GM08714 (cell line): ENCODE measurements around the gene PIK3R5.

ENCODE experiments used
- H3K4me3 ChIP-seq: fragments of 200-500 bp; sonication (Bioruptor generic); 2 replicates; pipeline ENCODE4 v1.5.1; 2014; ENCODE audit warnings: mild to moderate bottlenecking, low read length, inconsistent platforms
- ZNF274 ChIP-seq: IDR thresholded peaks from 2 replicates; pipeline ENCODE4 v1.6.1; 2012; ENCODE audit warnings: mild to moderate bottlenecking, low read depth, low read length

Gene PIK3R5

GRCh38 chr17:8953156-8953885, 12.2 kb downstream of the PIK3R5 start:
- no peak for TF ChIP-seq ZNF274
- H3K4me3 ChIP-seq = no peak overlapping the region

DNA sequence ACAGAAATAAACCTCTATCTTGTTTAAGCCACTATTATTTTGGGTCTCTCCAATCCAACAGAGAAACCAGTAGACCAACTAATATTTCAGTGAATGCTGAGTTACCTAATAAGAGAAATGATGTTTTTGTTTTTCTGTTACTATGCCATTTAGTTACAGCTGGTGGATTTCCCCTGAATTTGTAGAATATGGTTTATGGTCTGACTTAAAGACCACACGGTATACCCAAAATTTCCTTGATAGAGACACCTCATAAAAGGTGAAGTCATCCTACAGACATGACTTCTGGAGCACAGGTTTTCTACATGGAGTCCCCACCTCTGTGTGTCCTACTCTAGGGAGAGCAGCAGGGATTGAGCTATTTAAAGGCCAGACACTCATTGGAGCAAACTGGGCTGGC, 13.3 kb downstream of the PIK3R5 start:
- H3K4me3 ChIP-seq = no peak overlapping the region
- TF ChIP-seq ZNF274 = no peak

- TF ChIP-seq ZNF274 = no peak
- H3K4me3 ChIP-seq = no peak overlapping the region
Measured at GRCh38 chr17:8951206-8951605, 14.3 kb downstream of the PIK3R5 start.

- no peak overlapping the region; the same call in 1 of the 2 replicates for H3K4me3 ChIP-seq
- TF ChIP-seq ZNF274 = no peak
Measured at GRCh38 chr17:8949061-8949661, 16.3 kb downstream of the PIK3R5 start.

DNA sequence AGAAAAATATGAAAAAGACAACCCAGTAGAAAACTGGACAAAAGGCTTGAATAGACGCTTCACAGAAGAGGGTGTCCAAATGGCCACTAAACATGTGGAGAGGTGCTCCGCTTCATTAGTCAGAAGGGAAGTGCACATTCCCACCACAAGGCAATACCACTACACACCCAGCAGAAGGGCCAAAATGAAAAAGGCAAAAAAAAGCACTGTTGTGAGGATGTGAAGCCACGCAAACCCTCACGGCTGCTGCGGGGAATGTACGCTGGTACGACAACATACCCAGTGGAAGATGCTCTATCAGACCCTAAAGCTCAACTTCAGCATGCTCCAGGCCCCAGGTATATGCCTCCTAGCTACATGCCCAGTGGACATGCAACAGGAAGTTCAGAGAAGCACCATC, 17.0 kb downstream of the PIK3R5 start:
- H3K4me3 ChIP-seq = no peak overlapping the region
- TF ChIP-seq ZNF274 = no peak

DNA sequence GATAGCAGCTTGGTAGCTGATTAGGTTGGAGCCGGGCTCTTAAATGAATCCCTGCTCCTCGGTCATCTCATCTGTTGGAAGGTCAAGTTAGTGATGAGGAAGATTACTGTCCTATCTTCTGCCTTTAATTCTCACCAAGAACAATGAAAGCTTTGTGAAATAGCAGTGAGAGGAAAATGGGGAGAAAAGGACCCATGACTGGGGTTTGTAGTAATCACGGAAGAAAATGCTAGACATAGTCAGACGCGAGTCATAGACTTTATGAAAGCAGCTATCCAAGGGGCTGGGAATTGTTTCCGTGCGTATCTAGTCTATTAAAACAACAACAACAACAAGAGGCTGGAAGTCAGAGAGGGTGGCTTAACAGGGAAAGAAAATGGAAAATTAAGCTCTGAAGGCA, 18.3 kb downstream of the PIK3R5 start:
- H3K4me3 ChIP-seq = no peak overlapping the region
- TF ChIP-seq ZNF274 = no peak

DNA sequence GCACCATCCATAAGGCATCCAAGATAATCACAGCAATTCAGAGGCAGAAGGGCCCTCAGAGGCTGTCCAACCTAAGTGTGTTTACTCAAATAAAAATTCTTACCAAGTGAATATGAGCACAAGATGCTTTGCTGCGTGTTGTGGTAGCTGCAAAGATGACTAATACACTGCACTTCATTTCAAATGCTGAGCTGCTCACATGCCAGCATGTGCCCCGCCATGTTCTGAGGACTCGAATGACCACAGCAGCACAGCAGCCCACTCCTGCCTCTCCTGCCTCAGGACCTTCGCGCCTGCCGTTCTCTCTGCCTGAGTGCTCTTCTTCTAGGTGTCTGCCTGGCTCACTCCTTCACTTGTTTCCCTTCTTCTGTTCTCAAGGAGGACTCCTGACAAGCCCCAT, 19.0 kb downstream of the PIK3R5 start:
- TF ChIP-seq ZNF274 = no peak
- no peak overlapping the region for H3K4me3 ChIP-seq

GRCh38 chr17:8946071-8946470, 19.4 kb downstream of the PIK3R5 start:
- TF ChIP-seq ZNF274 = no peak
- no peak overlapping the region for H3K4me3 ChIP-seq

DNA sequence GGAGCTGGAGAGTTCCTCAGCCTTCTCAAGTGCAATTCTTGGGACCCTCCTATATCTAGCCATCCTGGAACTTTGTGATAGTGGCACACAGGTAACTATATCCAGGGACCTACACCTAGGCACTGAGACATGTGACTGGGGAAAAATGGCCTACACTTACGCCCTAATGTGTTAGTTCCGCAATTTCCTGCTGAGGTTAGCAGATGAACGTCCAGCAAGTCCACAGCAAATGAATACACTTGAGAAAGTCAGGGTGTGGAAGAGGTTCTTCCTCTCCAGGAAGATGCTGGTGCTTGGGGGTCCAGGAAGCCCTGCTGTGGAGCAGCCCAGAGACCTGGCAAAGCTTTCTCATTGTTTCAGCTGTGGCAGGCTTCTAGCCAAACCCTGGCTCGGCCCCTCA, 20.8 kb downstream of the PIK3R5 start:
- TF ChIP-seq ZNF274 = no peak
- no peak overlapping the region for H3K4me3 ChIP-seq

GRCh38 chr17:8944083-8944482, 21.4 kb downstream of the PIK3R5 start:
- H3K4me3 ChIP-seq = no peak overlapping the region
- TF ChIP-seq ZNF274 = no peak

GRCh38 chr17:8941980-8942622, 23.4 kb downstream of the PIK3R5 start:
- TF ChIP-seq ZNF274 = no peak
- H3K4me3 ChIP-seq = no peak overlapping the region

GRCh38 chr17:8941520-8941919, 24.0 kb downstream of the PIK3R5 start:
- H3K4me3 ChIP-seq = no peak overlapping the region; the same call in 1 of the 2 replicates

GRCh38 chr17:8940866-8941471, 24.5 kb downstream of the PIK3R5 start:
- peak overlapping the region; percentile 6; the same call in 1 of the 2 replicates for H3K4me3 ChIP-seq
- no peak for TF ChIP-seq ZNF274

More at GRCh38 chr17:8941520-8941919, 24.0 kb downstream of the PIK3R5 start:
- no peak for TF ChIP-seq ZNF274

DNA sequence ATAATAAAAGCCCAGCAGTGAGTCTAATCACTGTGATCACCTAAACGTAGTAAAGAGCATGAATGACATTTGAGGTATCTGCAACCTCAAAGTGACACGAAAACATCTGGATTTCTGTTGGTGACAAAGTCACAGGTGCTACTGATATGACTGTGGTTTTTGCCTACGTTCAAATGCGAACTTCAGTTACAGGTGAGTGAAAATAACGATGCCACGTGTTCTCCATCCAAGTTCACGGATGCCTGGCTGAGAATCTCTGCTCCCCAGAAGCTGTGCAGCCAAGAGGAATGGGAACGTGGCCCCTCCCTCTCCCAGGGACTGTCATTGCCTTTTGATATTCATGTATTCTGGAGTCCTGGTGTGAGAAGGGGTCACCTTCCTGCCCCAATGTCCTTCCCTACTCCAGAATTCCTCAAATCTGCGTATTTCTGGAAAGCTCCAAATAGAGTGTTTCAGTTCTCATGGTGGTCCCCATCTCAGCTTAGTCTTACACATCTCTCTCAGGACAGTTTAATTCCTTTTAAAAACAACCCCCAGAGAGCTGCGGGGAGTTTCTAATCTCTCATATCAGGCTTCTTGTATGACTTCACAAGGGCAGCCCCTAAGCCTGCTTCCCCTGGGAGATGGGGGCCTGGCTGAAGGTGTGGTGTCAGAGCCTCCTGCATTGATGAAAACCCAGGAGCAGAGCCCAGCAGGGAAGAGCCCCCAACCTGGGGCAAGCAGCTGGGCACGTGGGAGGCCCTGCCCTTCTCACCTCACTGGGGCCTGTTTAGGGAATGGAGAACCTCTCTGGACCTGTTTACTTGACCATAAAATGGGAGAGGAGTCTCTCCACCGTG, 25.8 kb downstream of the PIK3R5 start:
- no peak for TF ChIP-seq ZNF274
- no peak overlapping the region for H3K4me3 ChIP-seq
